Upper lobe of left lung (tissue), 6 donors: ENCODE results near the gene MPDZ. TPM values are rescaled to one million over a fixed set of nuclear protein-coding genes. Genes with fewer than 3 reads are reported as not detected.
"Not testable (repeated sequence)": the region's sequence is repeated elsewhere in the genome, so short reads cannot be mapped to it uniquely, and the experiment has no call there.

ENCODE experiments used
- ATAC-seq, 2 donors: fragments of 200-7000 bp; cut with Tn5 transposase; one replicate each; pipeline ENCODE4 v1.9.1; 2022; ENCODE audit warnings: mild to moderate bottlenecking in 2 of 2, moderate library complexity in 2 of 2; ENCODE audit not compliant: low FRiP score in 2 of 2
- DNase-seq, 2 donors: peaks; one replicate each; pipeline ENCODE4 v3.0.0-alpha.2; 2019 to 2020
- H3K27ac ChIP-seq, 4 donors: fragments of 200-600 bp; sonication (generic); one replicate each; pipeline ENCODE4 v1.5.1; 2016 to 2019
- H3K27me3 ChIP-seq, 4 donors: fragments of 200-600 bp; sonication (generic); one replicate each; pipeline ENCODE4 v1.5.1; 2017 to 2019
- H3K36me3 ChIP-seq, 4 donors: fragments of 200-600 bp; sonication (generic); one replicate each; pipeline ENCODE4 v1.5.1; 2016 to 2019
- H3K4me1 ChIP-seq, 4 donors: fragments of 200-600 bp; sonication (generic); one replicate each; pipeline ENCODE4 v1.5.1; 2018 to 2019
- H3K4me3 ChIP-seq, 4 donors: fragments of 200-600 bp; sonication (generic); one replicate each; pipeline ENCODE4 v1.5.1; 2017 to 2019; ENCODE audit warnings: mild to moderate bottlenecking in 2 of 4, moderate library complexity in 1 of 4
- H3K9me3 ChIP-seq, 4 donors: fragments of 200-600 bp; sonication (generic); one replicate each; pipeline ENCODE4 v1.5.1; 2018 to 2019
- EP300 ChIP-seq, 4 donors: sonication (generic); formaldehyde crosslinking; IDR thresholded peaks; one replicate each; pipeline ENCODE4 v1.5.1; 2017; ENCODE audit warnings: antibody characterized with exemption in 4 of 4, control low read depth in 2 of 4
- POLR2A ChIP-seq, 4 donors: fragments of 450-650 bp; IDR thresholded peaks; one replicate each; pipeline ENCODE4 v1.5.1; 2016 to 2017; ENCODE audit warnings: antibody characterized with exemption in 4 of 4, mild to moderate bottlenecking in 2 of 4
- POLR2AphosphoS5 ChIP-seq, 2 donors: sonication (generic); formaldehyde crosslinking; IDR thresholded peaks; one replicate each; pipeline ENCODE4 v1.5.1; 2017; ENCODE audit warnings: antibody characterized with exemption in 2 of 2
- WGBS, 2 donors: methylation state at CpG; one replicate each; pipeline ENCODE4 v1.1.5; 2017 to 2018; 5-methylcytosine and 5-hydroxymethylcytosine counted together
- total RNA-seq, 6 donors: library from RNA; depleted of rRNA in 4 of 6; stranded (reverse); fragments of >200 nt in 4 of 6; gene quantifications; one replicate each; pipeline versions ENCODE4 v1.1.0 to v1.2.1, GENCODE V29; 2016 to 2021
- TF ChIP-seq, protein P1 (sequence below), 6 experiments: fragments of 450-650 bp in 4 of 6; fragments of 200-600 bp in 2 of 6; sonication (generic) in 2 of 6; IDR thresholded peaks; one replicate each; pipeline ENCODE4 v1.5.1; 2016 to 2019; ENCODE audit warnings: antibody characterized with exemption in 6 of 6
- donor health status: DM: no; HTN: no; CAD: no; lungs with moderate emphysema.
- donor health status: DM: no; HTN: yes; CAD: no; lungs with severe emphysema.

The MPDZ gene
- total RNA-seq, 6 donors from 2014 or later, result 13.6 to 49.2 (median 27.8) TPM

GRCh38 chr9:13224366-13224765 is 55.1 kb downstream of the MPDZ start:
- Histone ChIP-seq H3K27ac (no peak overlapping the region), H3K27me3 (no peaks in the 10 kb centered on the region), H3K4me1 (no peaks in the 10 kb centered on the region), H3K9me3 (no peaks in the 10 kb centered on the region), H3K4me3 (no peak overlapping the region), H3K36me3 (peaks cover 0 to 6% (median 0%) of the 10 kb centered on the region in 4 donors)
- no peak for ATAC-seq
- TF ChIP-seq, protein P1, sequence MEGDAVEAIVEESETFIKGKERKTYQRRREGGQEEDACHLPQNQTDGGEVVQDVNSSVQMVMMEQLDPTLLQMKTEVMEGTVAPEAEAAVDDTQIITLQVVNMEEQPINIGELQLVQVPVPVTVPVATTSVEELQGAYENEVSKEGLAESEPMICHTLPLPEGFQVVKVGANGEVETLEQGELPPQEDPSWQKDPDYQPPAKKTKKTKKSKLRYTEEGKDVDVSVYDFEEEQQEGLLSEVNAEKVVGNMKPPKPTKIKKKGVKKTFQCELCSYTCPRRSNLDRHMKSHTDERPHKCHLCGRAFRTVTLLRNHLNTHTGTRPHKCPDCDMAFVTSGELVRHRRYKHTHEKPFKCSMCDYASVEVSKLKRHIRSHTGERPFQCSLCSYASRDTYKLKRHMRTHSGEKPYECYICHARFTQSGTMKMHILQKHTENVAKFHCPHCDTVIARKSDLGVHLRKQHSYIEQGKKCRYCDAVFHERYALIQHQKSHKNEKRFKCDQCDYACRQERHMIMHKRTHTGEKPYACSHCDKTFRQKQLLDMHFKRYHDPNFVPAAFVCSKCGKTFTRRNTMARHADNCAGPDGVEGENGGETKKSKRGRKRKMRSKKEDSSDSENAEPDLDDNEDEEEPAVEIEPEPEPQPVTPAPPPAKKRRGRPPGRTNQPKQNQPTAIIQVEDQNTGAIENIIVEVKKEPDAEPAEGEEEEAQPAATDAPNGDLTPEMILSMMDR (IDR thresholded peaks at IDR 0.05), result no peak
- TF ChIP-seq POLR2AphosphoS5 (IDR thresholded peaks at IDR 0.05) (no peak), POLR2A (IDR thresholded peaks at IDR 0.05) (no peak)
- DNase-seq, result no peak
- 74 to 77% methylated on average over 2 of the region's 2 CpGs for WGBS, 2 donors

DNA sequence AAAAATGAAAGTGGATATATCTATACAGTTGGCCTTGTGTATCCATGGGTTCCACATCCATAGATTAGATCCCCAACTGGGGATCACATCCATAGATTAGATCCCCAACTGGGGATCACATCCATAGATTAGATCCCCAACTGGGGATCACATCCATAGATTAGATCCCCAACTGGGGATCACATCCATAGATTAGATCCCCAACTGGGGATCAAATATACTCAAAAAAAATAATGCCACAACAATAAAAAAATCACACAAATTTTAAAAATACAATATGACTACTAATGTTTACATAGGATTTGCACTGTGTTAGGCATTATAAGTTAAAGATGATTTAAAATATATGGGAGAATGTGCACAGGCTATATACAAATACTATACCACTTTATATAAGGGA is 56.8 kb downstream of the MPDZ start:
- peaks cover 0 to 13% (median 1%) of the 10 kb centered on the region in 4 donors for H3K36me3 ChIP-seq
- ATAC-seq, H3K4me1 ChIP-seq, H3K27me3 ChIP-seq, H3K9me3 ChIP-seq, H3K27ac ChIP-seq, DNase-seq, H3K4me3 ChIP-seq: not testable (repeated sequence)

DNA sequence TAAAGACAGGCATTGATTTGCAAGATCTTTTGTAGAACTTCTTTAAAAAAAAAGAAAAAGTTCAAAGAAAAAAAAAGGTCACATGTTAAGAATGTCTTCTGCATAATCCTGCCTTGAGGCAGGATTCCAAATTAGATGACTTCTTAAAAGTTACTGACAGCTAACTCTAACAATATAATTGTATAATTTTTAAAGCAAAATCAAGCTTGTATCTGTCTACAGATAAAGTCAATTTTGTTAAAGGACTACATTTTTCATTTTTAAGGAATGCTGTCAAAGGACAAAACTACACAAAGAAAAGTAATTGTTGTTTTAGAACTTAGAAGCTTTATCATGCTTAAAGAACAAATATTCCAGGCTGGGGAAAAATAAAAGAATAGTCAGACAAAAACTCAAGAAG is 57.8 kb downstream of the MPDZ start:
- H3K27ac ChIP-seq, result no peak overlapping the region
- no peak overlapping the region for H3K4me3 ChIP-seq
- TF ChIP-seq POLR2A (IDR thresholded peaks at IDR 0.05), result no peak
- TF ChIP-seq, protein P1 (IDR thresholded peaks at IDR 0.05), result no peak
- no peak for TF ChIP-seq EP300 (IDR thresholded peaks at IDR 0.05)
- TF ChIP-seq POLR2AphosphoS5 (IDR thresholded peaks at IDR 0.05), result no peak
- H3K36me3 ChIP-seq, result peaks cover 0 to 13% (median 1%) of the 10 kb centered on the region in 4 donors
- no peaks in the 10 kb centered on the region for H3K9me3 ChIP-seq
- ATAC-seq (no peak), DNase-seq (no peak)
- H3K4me1 ChIP-seq, result no peaks in the 10 kb centered on the region
- H3K27me3 ChIP-seq, result no peaks in the 10 kb centered on the region

- no peak overlapping the region for H3K4me3 ChIP-seq
- no peaks in the 10 kb centered on the region for H3K4me1 ChIP-seq
- H3K27ac ChIP-seq, result no peak overlapping the region
- H3K36me3 ChIP-seq, result peaks cover 0 to 19% (median 1%) of the 10 kb centered on the region in 4 donors
- DNase-seq, result no peak
- 87 to 91% methylated on average over 1 of the region's 1 CpG for WGBS, 2 donors
- no peak for TF ChIP-seq EP300 (IDR thresholded peaks at IDR 0.05)
- TF ChIP-seq POLR2A (IDR thresholded peaks at IDR 0.05), result no peak
- TF ChIP-seq, protein P1 (IDR thresholded peaks at IDR 0.05), result no peak
- no peak for TF ChIP-seq POLR2AphosphoS5 (IDR thresholded peaks at IDR 0.05)
- no peaks in the 10 kb centered on the region for H3K9me3 ChIP-seq
- H3K27me3 ChIP-seq, result no peaks in the 10 kb centered on the region
- no peak for ATAC-seq
Observed at GRCh38 chr9:13220837-13221236, 58.7 kb downstream of the MPDZ start.

DNA sequence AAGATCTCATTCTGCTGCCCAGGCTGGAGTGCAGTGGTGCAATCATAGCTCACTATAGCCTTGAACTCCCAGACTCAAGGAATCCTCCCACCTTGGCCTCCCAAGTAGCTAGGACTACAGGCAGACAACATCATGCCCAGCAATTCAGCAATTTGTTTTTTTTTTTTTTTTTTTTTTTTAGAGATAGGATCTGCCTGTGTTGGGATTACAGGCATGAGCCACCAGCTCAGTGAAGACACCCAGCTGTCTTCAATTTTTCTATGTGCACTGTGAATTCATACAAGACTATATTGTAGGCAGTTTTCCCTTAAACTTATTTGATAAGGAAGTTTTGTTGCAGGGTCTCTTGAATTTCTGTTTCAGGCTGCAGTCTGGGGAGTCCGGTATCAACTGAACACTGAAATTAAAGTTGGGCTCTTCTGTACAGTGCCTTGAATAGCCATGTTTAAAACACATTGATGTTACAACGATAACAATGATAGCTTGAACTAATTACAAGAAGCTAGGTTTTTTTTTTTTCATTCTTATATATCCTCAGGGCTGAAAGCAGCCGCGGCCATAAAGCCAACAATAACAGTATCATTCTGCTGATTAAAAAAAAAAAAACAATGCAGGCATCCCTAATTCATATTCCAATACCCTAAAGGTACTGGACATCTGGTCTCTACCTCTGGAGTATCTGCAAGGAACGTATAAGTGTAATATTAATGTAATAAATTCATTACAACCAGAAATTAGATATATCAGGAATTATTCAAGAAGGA is 63.5 kb downstream of the MPDZ start:
- TF ChIP-seq POLR2A (IDR thresholded peaks at IDR 0.05), result no peak
- no peak for TF ChIP-seq EP300 (IDR thresholded peaks at IDR 0.05)
- TF ChIP-seq POLR2AphosphoS5 (IDR thresholded peaks at IDR 0.05), result no peak
- TF ChIP-seq, protein P1 (IDR thresholded peaks at IDR 0.05), result no peak
- Histone ChIP-seq H3K4me3 (no peak overlapping the region), H3K36me3 (peaks cover 0 to 19% (median 1%) of the 10 kb centered on the region in 4 donors), H3K9me3 (no peaks in the 10 kb centered on the region), H3K27me3 (no peaks in the 10 kb centered on the region), H3K4me1 (no peaks in the 10 kb centered on the region), H3K27ac (no peak overlapping the region)
- WGBS, 2 donors, result 88 to 90% methylated on average over 5 of the region's 5 CpGs
- no peak for ATAC-seq
- no peak for DNase-seq
